ENCODE measurements around the gene FIGNL1. TPM values are rescaled to one million over a fixed set of nuclear protein-coding genes. Genes with fewer than 3 reads are reported as not detected.

The FIGNL1 gene
- polyA plus RNA-seq, 1 experiment = 8.3 TPM

GRCh38 chr7:50428911-50429310 lies 21.2 kb downstream of the FIGNL1 start:
- POLR2A ChIA-PET = no interaction called here
- CTCF ChIA-PET = interaction anchor here (3.9 kb wide), 1 partner anchor 11 kb away, joined by 21 read pairs; no protein-coding TSS in a partner anchor
- TF ChIP-seq CTCF (IDR thresholded peaks at IDR 0.05; ENCODE audit: insufficient read depth, low read depth, low read length) = no peak
- DNase-seq (ENCODE audit: low read depth) = no peak
- H3K36me3 ChIP-seq (ENCODE audit: control insufficient read depth, insufficient read depth, low read length) = no peaks in the 10 kb centered on the region
- no peaks in the 10 kb centered on the region for H3K27me3 ChIP-seq (ENCODE audit: control insufficient read depth, insufficient read depth, low read length)
- no peak overlapping the region for H3K4me3 ChIP-seq (ENCODE audit: low read depth, low read length)

- Histone ChIP-seq H3K36me3 (ENCODE audit: control insufficient read depth, insufficient read depth, low read length) (no peaks in the 10 kb centered on the region), H3K27me3 (ENCODE audit: control insufficient read depth, insufficient read depth, low read length) (no peaks in the 10 kb centered on the region), H3K4me3 (ENCODE audit: low read depth, low read length) (no peak overlapping the region)
- ChIA-PET POLR2A (no interaction called here), CTCF (interaction anchor here (1.6 to 3.9 kb wide), 2 partner anchors 10 to 714 kb away, joined by 3 to 21 read pairs; no protein-coding TSS in a partner anchor)
- no peak for TF ChIP-seq CTCF (IDR thresholded peaks at IDR 0.05; ENCODE audit: insufficient read depth, low read depth, low read length)
- DNase-seq (ENCODE audit: low read depth) = no peak
Observed at GRCh38 chr7:50427518-50427917, 22.6 kb downstream of the FIGNL1 start.

GRCh38 chr7:50426280-50427045 lies 23.7 kb downstream of the FIGNL1 start:
- TF ChIP-seq CTCF (IDR thresholded peaks at IDR 0.05; ENCODE audit: insufficient read depth, low read depth, low read length) = no peak
- no peak for DNase-seq (ENCODE audit: low read depth)
- Histone ChIP-seq H3K4me3 (ENCODE audit: low read depth, low read length) (no peak overlapping the region), H3K27me3 (ENCODE audit: control insufficient read depth, insufficient read depth, low read length) (no peaks in the 10 kb centered on the region), H3K36me3 (ENCODE audit: control insufficient read depth, insufficient read depth, low read length) (no peaks in the 10 kb centered on the region)
- POLR2A ChIA-PET = no interaction called here
- CTCF ChIA-PET = interaction anchor here (1.6 to 3.9 kb wide), 2 partner anchors 9 to 715 kb away, joined by 3 to 21 read pairs; no protein-coding TSS in a partner anchor

- no peak for TF ChIP-seq CTCF (IDR thresholded peaks at IDR 0.05; ENCODE audit: insufficient read depth, low read depth, low read length)
- no peaks in the 10 kb centered on the region for H3K36me3 ChIP-seq (ENCODE audit: control insufficient read depth, insufficient read depth, low read length)
- H3K4me3 ChIP-seq (ENCODE audit: low read depth, low read length) = no peak overlapping the region
- no peak for DNase-seq (ENCODE audit: low read depth)
- CTCF ChIA-PET = interaction anchor here (3.9 kb wide), 1 partner anchor 8 kb away, joined by 21 read pairs; no protein-coding TSS in a partner anchor
- 0 out of 2 replicates have a peak, but pooled peaks cover under 1% of the 10 kb centered on the region for H3K27me3 ChIP-seq (ENCODE audit: control insufficient read depth, insufficient read depth, low read length)
- POLR2A ChIA-PET = no interaction called here
Observed at GRCh38 chr7:50425318-50425717, 24.8 kb downstream of the FIGNL1 start.

- ChIA-PET POLR2A (no interaction called here), CTCF (interaction anchor here (0.7 kb wide), 1 partner anchor 739 kb away, joined by 3 read pairs; no protein-coding TSS in a partner anchor)
- H3K4me3 ChIP-seq (ENCODE audit: low read depth, low read length) = no peak overlapping the region
- 0 out of 2 replicates have a peak, but pooled peaks cover 1% of the 10 kb centered on the region for H3K27me3 ChIP-seq (ENCODE audit: control insufficient read depth, insufficient read depth, low read length)
- TF ChIP-seq CTCF (IDR thresholded peaks at IDR 0.05; ENCODE audit: insufficient read depth, low read depth, low read length) = no peak
- no peaks in the 10 kb centered on the region for H3K36me3 ChIP-seq (ENCODE audit: control insufficient read depth, insufficient read depth, low read length)
- DNase-seq (ENCODE audit: low read depth) = no peak
Observed at GRCh38 chr7:50423860-50424259, 26.3 kb downstream of the FIGNL1 start.
